Liver (tissue), 9 donors: ENCODE measurements around the gene KAT7. TPM values are rescaled to one million over a fixed set of nuclear protein-coding genes. Genes with fewer than 3 reads are reported as not detected.

Experiments used
- DNase-seq: peaks from one replicate; pipeline ENCODE4 v3.0.0-alpha.2; 2017; ENCODE audit warnings: low spot score
- H3K27ac ChIP-seq, 2 donors: one replicate each; pipeline ENCODE4 v1.7.0; 2013; ENCODE audit warnings: inconsistent platforms in 2 of 2, low read length in 2 of 2, control low read depth in 1 of 2, low read depth in 1 of 2, mild to moderate bottlenecking in 1 of 2
- H3K27me3 ChIP-seq, 4 donors: one replicate each; pipeline versions ENCODE4 v1.6.1 to v1.7.0; 2013; ENCODE audit warnings: low read length in 3 of 4, inconsistent platforms in 1 of 4, mild to moderate bottlenecking in 1 of 4, moderate library complexity in 1 of 4; ENCODE audit not compliant: control insufficient read depth in 4 of 4, insufficient read depth in 4 of 4
- H3K36me3 ChIP-seq, 4 donors: one replicate each; pipeline versions ENCODE4 v1.6.1 to v1.7.0; 2013; ENCODE audit warnings: low read length in 3 of 4, mild to moderate bottlenecking in 3 of 4, low read depth in 1 of 4, moderate library complexity in 1 of 4; ENCODE audit not compliant: control insufficient read depth in 4 of 4, insufficient read depth in 3 of 4
- H3K4me1 ChIP-seq, 4 donors: one replicate each; pipeline versions ENCODE4 v1.6.1 to v1.7.0; 2013; ENCODE audit warnings: low read length in 3 of 4, mild to moderate bottlenecking in 3 of 4, moderate library complexity in 1 of 4; ENCODE audit not compliant: control insufficient read depth in 4 of 4, insufficient read depth in 4 of 4
- H3K4me3 ChIP-seq, 3 donors: one replicate each; pipeline versions ENCODE4 v1.6.1 to v1.7.0; 2013; ENCODE audit warnings: low read length in 3 of 3, control low read depth in 1 of 3, low read depth in 1 of 3, mild to moderate bottlenecking in 1 of 3
- H3K9ac ChIP-seq, 2 donors: one replicate each; pipeline ENCODE4 v1.7.0; 2013; ENCODE audit warnings: low read length in 2 of 2, mild to moderate bottlenecking in 2 of 2, moderate library complexity in 2 of 2, control low read depth in 1 of 2, low read depth in 1 of 2
- H3K9me3 ChIP-seq, 4 donors: one replicate each; pipeline versions ENCODE4 v1.6.1 to v1.7.0; 2013; ENCODE audit warnings: low read length in 3 of 4; ENCODE audit not compliant: control insufficient read depth in 4 of 4
- EGR1 ChIP-seq, 2 donors: IDR thresholded peaks; 2 replicates each; pipeline ENCODE4 v1.6.1; 2016 to 2018; ENCODE audit warnings: antibody characterized with exemption in 2 of 2, low read depth in 2 of 2
- FOXA1 ChIP-seq: IDR thresholded peaks from 2 replicates; pipeline ENCODE4 v1.6.1; 2016; ENCODE audit warnings: antibody characterized with exemption
- FOXA2 ChIP-seq: IDR thresholded peaks from 2 replicates; pipeline ENCODE4 v1.6.1; 2016; ENCODE audit warnings: antibody characterized with exemption
- HNF4A ChIP-seq, 2 donors: conservative IDR thresholded peaks; 2 replicates each; pipeline ENCODE4 v1.6.1; 2016; ENCODE audit warnings: antibody characterized with exemption in 2 of 2, mild to moderate bottlenecking in 2 of 2
- HNF4G ChIP-seq: IDR thresholded peaks from 2 replicates; pipeline ENCODE4 v1.6.1; 2016; ENCODE audit warnings: antibody characterized with exemption
- JUND ChIP-seq, 2 donors: IDR thresholded peaks; 2 replicates each; pipeline ENCODE4 v1.6.1; 2016; ENCODE audit warnings: antibody characterized with exemption in 2 of 2
- MAX ChIP-seq: IDR thresholded peaks from 2 replicates; pipeline ENCODE4 v1.6.1; 2016; ENCODE audit warnings: antibody characterized with exemption
- NR2F2 ChIP-seq: IDR thresholded peaks from 2 replicates; pipeline ENCODE4 v1.6.1; 2016; ENCODE audit warnings: antibody characterized with exemption
- REST ChIP-seq: IDR thresholded peaks from 2 replicates; pipeline ENCODE4 v1.6.1; 2016; ENCODE audit warnings: antibody characterized with exemption, mild to moderate bottlenecking
- RXRA ChIP-seq, 2 donors: IDR thresholded peaks; 2 replicates each; pipeline ENCODE4 v1.6.1; 2017 to 2018; ENCODE audit warnings: antibody characterized with exemption in 2 of 2, mild to moderate bottlenecking in 1 of 2
- SP1 ChIP-seq: IDR thresholded peaks from 2 replicates; pipeline ENCODE4 v1.6.1; 2018; ENCODE audit warnings: antibody characterized with exemption, mild to moderate bottlenecking
- TAF1 ChIP-seq: conservative IDR thresholded peaks from 2 replicates; pipeline ENCODE4 v1.6.1; 2016; ENCODE audit warnings: antibody characterized with exemption, mild to moderate bottlenecking
- WGBS: extraction: QIAGEN DNeasy Blood & Tissue Kit; methylation state at CpG from one replicate; pipeline ENCODE4 v1.1.7; 2013; 5-methylcytosine and 5-hydroxymethylcytosine counted together
- polyA plus RNA-seq, 2 donors: library from polyadenylated mRNA; stranded (reverse) in 1 of 2; unstranded in 1 of 2; fragments of 200-250 nt in 1 of 2; fragments of >200 nt in 1 of 2; fragmentation: Nextera tagmentation in 1 of 2; extraction: Ambion mirVana in 1 of 2; gene quantifications; one replicate each; pipeline versions ENCODE4 v1.2.1 to v1.2.3, GENCODE V29; 2013 to 2015
- total RNA-seq, 2 donors: library from RNA; depleted of rRNA; stranded (reverse); fragments of >200 nt; gene quantifications; one replicate each; pipeline ENCODE4 v1.2.3, GENCODE V29; 2014
- TF ChIP-seq, protein P1 (sequence below): IDR thresholded peaks from 2 replicates; pipeline ENCODE4 v1.6.1; 2016; ENCODE audit warnings: antibody characterized with exemption
- TF ChIP-seq, protein P2 (sequence below): fragments of 150-350 bp; IDR thresholded peaks from 2 replicates; pipeline ENCODE4 v1.5.1; 2017; ENCODE audit warnings: improper control_type of control experiment, low read depth, low read length; ENCODE audit not compliant: missing input control
- TF ChIP-seq, protein P3 (sequence below): IDR thresholded peaks from 2 replicates; pipeline ENCODE4 v1.6.1; 2016; ENCODE audit warnings: antibody characterized with exemption
- donor health status: healthy.
- donor health status: healthy.
- donor health status: healthy.
- donor health status: healthy.
- donor health status: healthy.

The KAT7 gene
- total and polyA plus RNA-seq, 4 donors = 6.1 to 24.2 (median 12.6) TPM

- TF ChIP-seq, protein P1, sequence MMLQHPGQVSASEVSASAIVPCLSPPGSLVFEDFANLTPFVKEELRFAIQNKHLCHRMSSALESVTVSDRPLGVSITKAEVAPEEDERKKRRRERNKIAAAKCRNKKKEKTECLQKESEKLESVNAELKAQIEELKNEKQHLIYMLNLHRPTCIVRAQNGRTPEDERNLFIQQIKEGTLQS = no peak
- TF ChIP-seq HNF4A (conservative IDR thresholded peaks at IDR 0.05) = no peak
- TF ChIP-seq MAX = no peak
- TF ChIP-seq, protein P2, sequence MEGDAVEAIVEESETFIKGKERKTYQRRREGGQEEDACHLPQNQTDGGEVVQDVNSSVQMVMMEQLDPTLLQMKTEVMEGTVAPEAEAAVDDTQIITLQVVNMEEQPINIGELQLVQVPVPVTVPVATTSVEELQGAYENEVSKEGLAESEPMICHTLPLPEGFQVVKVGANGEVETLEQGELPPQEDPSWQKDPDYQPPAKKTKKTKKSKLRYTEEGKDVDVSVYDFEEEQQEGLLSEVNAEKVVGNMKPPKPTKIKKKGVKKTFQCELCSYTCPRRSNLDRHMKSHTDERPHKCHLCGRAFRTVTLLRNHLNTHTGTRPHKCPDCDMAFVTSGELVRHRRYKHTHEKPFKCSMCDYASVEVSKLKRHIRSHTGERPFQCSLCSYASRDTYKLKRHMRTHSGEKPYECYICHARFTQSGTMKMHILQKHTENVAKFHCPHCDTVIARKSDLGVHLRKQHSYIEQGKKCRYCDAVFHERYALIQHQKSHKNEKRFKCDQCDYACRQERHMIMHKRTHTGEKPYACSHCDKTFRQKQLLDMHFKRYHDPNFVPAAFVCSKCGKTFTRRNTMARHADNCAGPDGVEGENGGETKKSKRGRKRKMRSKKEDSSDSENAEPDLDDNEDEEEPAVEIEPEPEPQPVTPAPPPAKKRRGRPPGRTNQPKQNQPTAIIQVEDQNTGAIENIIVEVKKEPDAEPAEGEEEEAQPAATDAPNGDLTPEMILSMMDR = no peak
- no peak for TF ChIP-seq HNF4G
- no peak for TF ChIP-seq TAF1
- TF ChIP-seq EGR1 (IDR thresholded peaks at IDR 0.05; ENCODE audit: low read depth in 2 of 2) = no peak
- TF ChIP-seq, protein P3, sequence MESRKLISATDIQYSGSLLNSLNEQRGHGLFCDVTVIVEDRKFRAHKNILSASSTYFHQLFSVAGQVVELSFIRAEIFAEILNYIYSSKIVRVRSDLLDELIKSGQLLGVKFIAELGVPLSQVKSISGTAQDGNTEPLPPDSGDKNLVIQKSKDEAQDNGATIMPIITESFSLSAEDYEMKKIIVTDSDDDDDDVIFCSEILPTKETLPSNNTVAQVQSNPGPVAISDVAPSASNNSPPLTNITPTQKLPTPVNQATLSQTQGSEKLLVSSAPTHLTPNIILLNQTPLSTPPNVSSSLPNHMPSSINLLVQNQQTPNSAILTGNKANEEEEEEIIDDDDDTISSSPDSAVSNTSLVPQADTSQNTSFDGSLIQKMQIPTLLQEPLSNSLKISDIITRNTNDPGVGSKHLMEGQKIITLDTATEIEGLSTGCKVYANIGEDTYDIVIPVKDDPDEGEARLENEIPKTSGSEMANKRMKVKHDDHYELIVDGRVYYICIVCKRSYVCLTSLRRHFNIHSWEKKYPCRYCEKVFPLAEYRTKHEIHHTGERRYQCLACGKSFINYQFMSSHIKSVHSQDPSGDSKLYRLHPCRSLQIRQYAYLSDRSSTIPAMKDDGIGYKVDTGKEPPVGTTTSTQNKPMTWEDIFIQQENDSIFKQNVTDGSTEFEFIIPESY = no peak
- TF ChIP-seq RXRA (IDR thresholded peaks at IDR 0.05) = no peak
- no peak for TF ChIP-seq FOXA2
- TF ChIP-seq SP1 = no peak
- TF ChIP-seq NR2F2 = no peak
- no peak for TF ChIP-seq JUND (IDR thresholded peaks at IDR 0.05)
- TF ChIP-seq FOXA1 = no peak
- no peak for TF ChIP-seq REST
- peaks cover 2 to 18% (median 14%) of the 10 kb centered on the region in 4 donors for H3K4me1 ChIP-seq
- WGBS = 75% methylated on average over 6 of the region's 6 CpGs
- H3K27ac ChIP-seq = no peak overlapping the region
- peaks cover 0 to 3% (median 0%) of the 10 kb centered on the region in 4 donors for H3K36me3 ChIP-seq
- DNase-seq = no peak
- H3K9me3 ChIP-seq = no peaks in the 10 kb centered on the region
- no peak overlapping the region for H3K9ac ChIP-seq
- H3K27me3 ChIP-seq = no peaks in the 10 kb centered on the region
- H3K4me3 ChIP-seq = no peak overlapping the region
These were observed 27.4 kb upstream of the KAT7 start for GRCh38 chr17:49760932-49761558.
